SHP77 (cell line): ENCODE measurements around the gene SERPINA1.

Source experiments
- DNase-seq, 2 experiments: peaks; one replicate each; lab custom pipeline; 2025; lab: John Stamatoyannopoulos, UW

The SERPINA1 gene

DNA sequence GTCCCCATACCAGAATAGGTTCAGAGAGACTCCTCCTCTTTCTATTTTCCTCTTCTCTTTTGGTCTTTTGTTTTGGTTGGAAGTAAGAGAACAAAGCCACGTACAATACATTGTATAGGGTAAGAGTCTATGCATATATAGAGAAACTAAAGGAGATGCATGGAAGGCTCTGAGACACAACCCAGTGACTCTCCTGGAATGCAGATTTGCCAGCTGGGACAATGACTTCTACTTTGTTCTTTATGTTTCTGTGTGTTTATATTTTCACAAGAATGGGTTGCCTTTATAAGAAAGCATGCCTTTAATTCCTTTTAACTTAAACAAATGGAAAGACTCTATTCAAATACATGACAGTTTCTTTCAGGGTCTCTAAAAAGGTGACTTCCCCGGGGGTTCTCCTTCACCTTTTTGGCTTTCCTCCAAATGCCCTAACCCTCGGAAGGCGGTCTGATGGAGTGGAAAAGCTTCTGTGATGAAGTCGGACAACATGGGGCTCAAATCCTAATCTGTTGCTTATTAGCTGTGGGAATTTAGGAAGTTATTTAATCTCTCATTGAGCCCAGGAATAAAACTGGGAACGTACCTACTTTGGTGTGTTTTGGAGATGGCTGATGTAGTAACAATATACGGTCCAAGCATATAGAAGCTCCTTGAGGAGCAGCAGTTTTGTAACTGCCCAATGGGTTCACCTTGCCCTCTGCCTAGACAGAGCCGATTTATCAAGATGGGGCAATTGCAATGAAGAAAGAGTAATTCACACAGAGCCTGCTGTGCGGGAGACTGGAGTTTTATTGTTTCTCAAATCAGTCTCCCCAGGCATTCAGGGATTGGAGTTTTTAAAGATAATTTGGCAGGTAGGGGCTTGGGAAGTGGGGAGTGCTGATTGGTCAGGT, 9.1 kb upstream of the SERPINA1 start:
- DNase-seq, result no peak

DNA sequence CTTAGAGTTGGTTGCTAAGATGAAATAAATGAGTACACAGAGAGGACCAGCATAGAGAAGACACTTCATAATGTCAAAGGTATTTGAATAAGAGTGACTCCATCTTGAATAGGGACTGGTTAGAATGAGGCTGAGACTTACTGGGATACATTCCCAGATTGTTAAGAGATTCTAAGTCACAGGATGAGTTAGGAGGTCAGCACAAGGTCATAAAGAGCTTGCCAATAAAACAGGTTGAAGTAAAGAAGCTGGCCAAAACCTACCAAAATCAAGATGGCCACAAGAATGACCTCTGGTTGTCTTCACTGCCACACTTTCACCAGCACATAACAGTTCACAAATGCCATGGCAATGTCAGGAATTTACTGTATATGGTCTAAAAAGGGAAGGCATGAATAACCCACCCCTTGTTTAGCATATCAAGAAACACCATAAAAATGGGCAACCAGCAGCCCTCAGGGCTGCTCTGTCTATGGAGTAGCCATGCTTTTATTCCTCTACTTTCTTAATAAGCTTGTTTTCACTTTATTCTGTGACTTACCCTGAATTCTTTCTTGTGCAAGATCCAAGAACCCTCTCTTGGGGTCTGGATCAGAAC, 8.3 kb upstream of the SERPINA1 start:
- no peak for DNase-seq

DNA sequence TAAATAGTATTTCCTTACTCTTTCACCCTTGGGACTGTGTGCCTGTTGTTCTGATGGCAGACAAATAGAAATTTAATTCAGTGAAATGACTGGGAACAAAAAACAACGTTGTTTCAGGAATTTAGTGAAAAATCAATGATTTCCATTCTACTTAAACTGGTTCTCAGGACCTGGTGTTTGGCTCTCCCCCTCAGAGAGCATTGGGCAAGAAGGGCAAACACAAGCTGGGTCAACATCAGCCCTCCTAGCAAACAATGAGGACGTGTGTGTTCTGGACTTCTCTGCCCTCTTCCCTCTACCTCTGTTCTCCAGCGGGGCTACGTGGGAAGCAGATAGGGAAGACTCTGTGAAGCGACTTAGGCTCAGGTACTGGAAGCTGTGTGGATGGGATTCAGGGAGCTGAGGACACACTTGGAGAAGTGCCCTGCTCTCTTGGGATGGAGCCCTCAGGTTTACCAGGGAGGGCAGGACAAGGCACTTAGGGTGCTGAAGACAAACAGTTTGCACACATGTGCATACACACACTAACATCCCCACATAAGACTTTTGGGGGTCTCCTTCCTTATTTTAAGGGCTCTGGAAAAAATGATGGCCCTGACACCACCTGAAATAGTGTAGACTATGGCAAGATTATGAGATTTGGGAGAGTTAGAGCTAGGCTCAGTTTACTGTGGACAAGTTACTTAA, 7.6 kb upstream of the SERPINA1 start:
- DNase-seq, result peak; percentile 53 to 73

DNA sequence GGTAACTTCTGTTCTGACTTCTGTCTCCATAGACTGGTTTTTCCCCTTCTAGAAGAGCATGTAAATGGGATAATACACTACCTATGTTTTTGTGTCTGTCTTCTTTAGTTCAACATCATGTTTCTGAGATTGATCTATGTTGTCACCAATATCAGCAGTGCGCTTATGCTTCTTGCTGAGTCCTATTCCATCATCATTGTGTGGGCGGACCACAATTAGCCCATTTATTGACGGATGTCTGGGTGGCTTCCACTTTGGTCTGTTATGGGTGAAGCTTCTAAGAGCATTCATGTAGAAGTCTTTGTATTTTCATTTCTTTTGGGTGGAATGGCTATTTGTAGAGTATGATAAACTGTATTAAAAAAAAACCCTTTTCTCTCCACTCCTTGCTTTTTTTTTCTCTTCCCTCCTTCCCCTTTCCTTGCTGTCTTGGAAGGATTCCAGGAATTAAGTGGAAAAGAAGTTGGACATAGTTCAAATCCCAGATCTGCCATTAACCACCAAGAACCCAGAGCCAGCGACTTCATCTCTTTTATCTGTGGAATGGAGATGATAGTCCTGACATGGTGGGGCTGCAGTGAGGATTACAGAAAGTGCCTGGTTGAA, 7.0 kb upstream of the SERPINA1 start:
- DNase-seq, result no peak

DNA sequence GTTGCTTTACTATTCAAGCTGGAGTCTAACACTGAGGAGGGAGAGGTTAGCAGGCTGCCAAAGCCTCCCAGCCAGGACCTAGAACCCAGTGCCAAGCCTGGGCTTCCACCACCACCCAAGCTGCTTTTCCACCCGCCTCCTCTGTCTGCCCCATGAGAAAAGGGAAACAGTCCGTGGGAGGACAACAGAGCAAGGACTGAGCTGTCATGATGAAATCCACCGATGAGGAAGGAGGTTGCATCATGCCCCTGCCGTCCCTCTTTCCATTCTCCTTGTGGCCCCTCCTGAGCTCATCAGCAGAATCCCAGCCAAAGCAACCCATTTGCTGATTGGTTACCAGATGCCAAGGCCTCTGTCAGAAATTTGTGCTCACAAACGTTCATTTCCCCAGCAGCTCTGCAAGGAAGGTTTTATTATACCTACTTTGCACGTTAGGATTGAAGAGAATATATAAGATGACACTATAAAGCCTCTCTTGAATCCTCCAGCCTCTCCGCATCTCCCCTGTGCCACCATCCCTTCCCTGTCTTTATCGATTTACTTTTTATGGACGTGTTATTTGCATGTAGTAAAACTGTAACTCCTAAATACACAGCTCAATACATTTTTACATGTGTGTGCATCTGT, 6.3 kb upstream of the SERPINA1 start:
- DNase-seq, result no peak

DNA sequence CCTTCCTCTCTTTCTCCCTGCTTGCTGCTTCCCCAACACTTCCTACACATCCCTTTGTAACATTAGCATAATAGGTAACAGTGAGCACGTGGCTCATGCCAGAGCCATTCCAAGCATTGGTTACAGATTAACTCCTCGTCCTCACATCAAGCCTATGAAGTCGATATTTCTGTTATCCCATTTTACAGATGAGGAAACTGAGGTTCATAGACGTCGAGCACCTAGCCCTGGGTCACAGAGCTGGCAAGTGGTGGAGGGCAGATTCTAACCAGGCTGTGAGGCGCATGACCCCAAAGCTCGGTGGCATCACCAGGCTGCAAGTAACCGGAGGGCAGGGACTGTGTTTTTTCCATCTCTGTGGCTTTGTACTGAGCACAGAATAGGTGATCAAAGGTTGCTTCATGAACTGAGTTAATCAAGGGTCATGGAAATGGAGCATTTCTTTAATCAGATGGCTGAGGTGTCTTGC, 5.7 kb upstream of the SERPINA1 start:
- DNase-seq, result no peak

DNA sequence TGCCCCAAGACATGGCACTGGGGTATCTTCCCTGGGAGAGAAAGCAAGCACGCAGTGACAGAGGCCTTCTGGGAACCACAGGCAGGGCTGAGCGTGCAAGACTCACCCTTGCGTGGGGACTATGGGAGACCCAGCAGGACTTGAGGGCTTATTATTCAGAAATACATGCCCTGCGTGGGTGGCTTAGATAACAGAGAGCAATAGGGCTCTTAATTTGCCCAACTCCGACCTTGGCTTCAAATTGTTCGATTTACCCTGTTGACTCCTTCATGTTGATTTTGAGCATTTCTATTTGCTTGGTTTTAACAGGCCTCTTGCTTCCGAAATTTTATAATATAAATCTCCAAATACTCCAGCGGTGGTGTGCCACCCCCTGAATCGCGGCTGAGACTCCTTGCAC, 5.1 kb upstream of the SERPINA1 start:
- DNase-seq, result no peak

DNA sequence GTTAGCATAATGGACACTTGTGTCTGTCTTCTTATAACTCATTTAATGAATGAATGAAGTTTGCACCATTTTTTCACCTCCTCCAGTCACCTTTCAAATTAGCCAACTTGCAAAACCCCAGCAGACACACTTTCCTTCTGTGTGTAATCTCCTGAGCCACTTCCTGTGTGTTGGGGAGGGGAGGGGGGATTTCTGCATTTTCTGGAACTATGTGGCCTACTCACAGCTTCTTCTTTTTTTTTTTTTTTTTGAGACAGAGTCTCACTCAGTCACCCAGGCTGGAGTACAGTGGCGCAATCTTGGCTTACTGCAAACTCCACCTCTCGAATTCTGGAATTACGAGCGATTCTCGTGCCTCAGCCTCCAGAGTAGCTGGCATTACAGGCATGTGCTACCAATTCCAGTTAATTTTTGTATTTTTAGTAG, 4.1 kb upstream of the SERPINA1 start:
- DNase-seq, result no peak

DNA sequence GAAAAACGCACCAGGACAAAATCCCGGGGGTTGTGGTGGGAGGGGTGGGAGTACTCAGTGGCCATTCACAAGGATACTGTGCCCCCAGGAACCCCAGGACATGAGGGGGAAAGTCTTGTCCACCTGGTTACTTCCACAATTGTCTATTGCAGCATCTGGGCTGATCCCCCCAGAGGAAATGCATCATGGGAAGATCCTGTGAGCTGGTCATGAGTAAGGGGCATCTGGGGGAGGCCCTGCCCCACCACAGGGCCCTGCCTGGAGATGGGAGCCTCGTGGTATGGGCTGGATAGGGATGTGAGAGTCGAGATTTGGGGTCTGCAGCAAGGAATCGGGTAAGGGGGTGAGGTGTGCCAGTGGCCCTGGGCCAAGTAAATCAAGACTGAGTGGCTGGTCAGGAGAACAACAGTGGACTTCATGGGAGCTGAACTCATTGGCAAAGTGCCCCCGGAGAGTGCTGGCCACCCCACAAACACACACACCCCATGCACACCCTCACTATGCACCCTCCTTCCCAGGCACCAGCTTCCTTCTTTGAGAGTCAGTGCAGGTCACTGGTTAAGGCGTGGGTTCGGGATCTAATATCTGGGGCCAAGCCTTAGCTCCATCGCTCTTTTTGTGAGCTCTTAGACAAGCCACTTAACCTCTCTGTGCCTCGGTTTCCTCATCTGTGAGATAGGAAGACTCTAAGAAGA, 3.0 kb upstream of the SERPINA1 start:
- no peak for DNase-seq

DNA sequence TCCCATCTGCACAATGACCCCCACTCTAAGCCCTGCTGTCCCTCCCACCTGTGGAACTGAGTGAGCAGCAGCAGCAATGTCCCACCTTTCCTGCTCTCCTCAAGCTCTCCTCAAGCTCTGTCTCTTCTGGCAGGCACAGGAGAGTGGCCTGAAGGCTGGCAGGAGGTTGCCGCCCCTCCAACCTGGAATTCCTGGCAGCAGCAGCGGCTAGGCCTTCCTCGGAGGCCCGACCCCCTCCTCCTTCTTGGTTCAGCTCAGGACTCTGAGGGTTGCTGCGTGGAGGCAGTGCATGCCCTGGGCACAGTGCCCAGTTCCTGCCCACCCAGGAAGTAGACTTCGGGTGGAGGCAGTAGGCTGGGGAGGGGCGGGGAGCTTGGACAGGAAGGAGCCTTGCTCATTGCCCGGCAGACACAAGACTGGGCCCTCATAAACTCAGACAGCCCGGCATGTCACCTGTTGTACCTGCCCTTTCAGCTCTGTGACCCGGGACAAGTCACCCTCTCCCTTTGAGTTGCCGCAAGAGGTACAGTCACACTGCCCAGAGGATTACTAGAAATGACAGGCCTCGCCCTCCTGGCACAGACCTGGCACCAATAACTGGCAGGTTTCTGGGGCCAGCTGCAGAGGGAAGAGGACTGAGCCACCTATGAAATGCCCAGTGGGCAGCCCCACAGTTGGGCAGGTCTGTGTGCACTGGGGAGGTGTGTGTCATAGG, 2.1 kb upstream of the SERPINA1 start:
- peak; percentile 25 to 30 for DNase-seq

DNA sequence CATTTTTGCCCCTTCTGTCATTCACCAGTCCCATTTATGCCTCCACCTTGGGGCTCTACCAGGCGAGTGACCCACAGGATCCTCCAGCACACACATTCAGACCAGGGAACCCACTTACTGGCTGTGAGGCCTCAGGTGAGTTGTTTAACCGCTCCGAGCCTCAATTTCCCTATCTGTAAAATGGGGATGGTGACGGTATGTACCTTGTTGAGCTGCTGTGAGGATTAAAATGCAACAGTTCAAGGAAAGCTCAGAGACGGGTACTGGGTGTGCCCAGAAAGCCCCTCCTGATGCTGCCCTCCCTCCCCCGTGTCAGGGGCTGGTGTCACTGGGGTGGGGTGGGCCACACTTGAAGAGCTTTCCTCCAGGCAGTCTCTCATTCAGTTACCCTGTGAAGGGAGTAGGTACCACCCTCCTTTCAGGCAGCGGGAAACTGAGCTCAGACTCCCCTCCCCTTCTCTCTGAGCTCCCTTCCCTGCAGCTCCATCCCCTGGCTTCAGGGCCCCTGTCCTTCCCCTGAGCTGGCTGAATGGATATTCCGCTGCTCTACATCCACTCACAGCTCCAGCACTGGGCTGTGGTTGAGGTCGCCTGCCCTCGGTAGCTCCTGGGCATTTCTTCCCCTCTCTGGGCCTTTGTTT, 1.4 kb upstream of the SERPINA1 start:
- DNase-seq, result no peak

DNA sequence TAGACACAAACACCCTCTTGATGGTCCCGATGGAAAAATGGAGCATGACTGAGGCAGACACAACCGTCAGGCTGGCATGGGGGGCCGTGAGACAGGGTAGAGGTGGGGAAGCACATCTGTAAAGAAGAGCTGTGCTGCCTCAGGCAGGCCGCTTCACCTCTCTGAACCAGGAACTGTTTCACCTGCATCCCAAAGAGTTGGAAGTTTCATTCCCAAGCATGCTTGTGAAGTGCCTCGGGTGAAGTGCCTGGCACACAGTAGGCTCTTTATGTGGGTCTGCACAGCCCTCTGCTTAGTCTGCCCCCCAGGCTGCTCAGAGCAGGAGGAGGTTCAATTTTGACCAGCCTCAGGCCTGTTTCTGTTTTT, 685 bp upstream of the SERPINA1 start:
- no peak for DNase-seq

DNA sequence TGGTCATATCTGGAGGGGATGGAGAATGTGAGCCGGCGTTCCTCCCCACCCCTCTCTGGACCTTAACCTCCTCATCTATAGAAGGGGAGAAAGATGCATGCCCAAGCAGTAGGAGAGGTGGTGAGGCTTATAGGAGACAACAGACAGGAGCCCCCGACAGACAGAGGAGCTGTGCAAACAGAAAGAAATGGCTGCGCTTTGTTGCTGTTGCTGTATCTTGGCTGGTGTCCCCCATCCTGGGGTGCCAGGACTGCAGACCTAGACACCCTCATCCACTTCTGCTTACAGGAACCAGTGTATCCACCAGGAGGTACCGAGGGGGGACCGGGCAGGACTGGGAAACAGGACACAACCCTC, 397 bp downstream of the SERPINA1 start:
- DNase-seq, result peak in 1 of 2 experiments; percentile 28

DNA sequence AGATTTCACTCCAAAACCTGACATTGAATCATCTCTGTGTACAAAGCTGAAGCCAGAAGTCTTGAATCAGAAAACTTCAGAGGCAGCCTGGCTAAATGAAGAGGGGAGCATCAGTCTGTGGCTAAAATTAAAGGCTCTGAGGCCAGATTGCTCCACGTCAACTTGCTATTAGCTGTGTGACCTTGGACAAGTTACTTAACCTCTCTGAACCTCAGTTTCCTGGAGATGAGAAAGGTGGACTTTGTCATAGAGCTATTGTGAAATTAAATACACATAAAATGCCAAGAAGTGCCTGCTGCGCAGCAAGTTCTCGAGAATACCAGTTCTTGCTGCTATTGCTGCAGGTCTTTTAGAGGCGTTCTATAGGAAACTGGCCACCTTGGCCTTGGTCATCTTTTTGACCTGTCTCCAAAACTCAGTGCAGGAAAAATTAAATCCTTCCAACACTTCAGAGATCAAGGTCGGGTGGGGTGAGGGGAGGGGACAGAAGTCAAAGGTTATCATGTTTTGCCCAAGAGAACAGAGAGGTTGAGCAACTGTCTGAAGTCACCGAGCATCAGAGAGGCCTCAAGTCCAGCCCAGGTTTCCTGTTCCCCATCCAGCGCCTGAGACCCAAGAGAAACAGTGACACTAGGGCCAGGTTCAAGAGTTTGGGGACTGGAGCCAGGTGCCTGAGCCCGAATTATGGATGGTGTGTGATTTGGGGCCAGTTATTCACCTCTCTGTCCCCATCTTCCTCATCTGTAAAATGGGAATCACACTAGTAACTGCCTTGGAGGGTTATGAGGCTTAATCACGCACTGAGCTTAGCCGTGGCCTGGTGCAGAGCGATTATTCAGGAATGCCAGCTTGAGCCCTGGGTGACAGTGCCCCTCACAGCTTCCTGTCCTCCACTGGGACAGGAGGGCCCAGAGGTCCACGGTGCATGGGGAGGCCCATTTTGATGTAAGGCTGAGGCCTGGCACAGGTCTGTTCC, 1.1 kb downstream of the SERPINA1 start:
- no peak for DNase-seq

DNA sequence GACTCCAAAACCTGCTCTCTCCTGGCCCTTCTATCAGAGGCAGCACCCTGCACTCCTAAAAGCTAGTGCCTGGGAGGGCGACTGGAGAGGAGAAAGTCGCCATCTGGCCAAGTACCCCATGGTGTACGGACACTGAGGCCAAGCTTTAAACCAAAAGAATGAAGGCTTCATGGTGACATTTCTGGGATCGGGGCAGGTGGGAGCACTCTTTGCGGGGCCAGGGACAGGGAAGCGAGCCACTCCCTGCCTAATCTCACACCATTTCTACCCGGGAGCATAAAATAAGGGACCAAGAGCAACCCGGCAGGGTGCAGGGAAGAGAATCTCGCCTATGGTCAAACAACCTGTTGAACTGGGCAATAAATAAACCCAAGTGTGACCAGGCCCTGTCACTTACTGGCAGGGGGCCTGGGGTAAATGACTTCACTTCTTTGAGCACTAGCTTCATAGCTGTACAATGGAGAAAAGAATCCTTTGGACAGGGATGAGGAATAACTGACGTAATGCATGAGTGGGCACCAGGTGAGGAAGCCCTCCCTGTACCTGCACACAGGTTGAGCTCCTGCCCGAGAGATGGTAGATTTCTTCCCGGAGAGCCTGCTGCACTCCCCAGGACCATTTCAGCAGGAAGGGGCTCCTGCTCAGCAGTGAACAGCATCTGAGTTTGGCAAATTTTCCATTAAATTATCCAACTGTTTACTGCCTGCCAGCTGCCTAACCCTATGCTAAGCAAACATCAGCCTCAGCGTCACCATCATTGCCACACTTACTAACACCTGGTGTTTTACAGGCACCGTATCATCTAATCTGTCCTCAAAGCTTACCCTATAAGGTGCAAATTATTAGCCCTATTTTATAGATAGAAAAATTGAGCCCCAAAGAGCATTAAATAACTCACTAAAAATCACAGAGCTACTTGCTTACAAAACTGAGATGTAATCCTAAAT, 2.0 kb downstream of the SERPINA1 start:
- peak in 1 of 2 experiments; percentile 13 for DNase-seq

DNA sequence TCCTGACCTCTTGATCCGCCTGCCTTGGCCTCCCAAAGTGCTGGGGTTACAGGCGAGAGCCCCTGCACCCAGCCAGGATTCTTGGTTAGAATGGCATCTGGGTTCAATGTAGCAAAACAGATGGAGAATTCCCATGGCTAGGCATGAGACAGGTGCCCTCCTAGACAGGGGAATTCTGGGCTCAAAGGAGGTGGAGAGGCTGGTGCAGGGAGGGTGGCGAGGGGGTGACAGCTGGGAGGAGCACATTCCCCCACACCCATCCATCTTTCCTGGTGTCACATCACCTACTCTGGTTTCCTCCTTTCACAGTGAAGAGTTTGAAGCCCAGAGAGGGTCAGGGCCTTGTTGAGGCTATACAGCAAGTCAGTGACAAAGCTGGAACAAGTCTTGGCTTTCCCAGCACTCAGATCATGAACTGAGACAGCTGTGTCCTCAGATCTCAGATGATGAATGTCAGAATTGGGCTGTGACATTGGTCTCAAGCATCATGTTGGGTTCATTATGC, 2.8 kb downstream of the SERPINA1 start:
- no peak for DNase-seq

DNA sequence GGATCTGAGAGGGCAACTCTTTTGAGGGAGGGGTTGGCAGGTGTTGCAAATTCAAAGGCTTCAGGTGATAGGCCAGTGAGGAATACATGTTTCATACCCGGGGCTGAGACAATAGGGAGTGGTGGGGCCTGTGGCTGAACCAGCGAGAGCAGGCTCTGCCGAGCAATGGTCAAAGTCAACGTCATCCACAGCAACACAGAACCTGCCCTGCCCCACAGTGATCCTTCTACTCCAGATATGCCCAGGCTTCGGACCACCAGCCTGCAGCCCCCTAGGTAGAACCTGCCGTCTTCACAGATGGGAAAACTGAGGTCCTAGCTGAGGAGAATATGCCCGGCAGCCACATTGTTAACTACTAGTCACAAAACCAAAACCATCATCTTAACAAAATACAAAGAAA, 4.1 kb downstream of the SERPINA1 start:
- DNase-seq, result no peak

DNA sequence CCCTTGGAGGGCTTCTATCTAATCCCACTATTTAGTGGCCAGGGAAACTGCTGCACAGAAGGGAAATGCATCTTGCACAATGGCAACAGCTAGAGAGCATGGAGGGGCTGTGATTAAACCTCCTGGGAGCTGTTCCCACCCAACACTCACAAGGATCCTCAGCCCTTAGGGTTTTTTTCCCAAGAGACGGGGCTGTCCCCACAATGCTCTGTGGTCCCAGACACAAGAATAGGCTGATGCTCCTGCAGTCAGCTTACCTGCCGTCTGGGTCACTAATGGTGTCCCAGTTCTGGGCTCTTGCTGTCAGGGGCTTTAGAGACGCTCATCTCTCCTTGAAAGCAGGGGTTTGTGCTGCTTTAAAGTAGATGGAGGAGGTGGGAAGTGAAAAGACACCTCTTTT, 4.6 kb downstream of the SERPINA1 start:
- no peak for DNase-seq
